Mesenchymal stem cell (in vitro differentiated cells and primary cell): ENCODE data around the gene KLHL21.
A peak's percentile ranks its signal among the peaks of the same experiment; 100 is the strongest.

Source experiments
- DNase-seq: peaks from one replicate; pipeline ENCODE4 v3.0.0-alpha.2; 2013
- H2AFZ ChIP-seq: one replicate; pipeline ENCODE4 v1.6.1; 2013; ENCODE audit warnings: low read depth, mild to moderate bottlenecking, control low read depth, inconsistent platforms, low read length, moderate library complexity
- H2AK5ac ChIP-seq: 2 replicates; pipeline ENCODE4 v1.6.1; 2013; ENCODE audit warnings: low read length, moderate library complexity, mild to moderate bottlenecking, inconsistent platforms; ENCODE audit not compliant: severe bottlenecking
- H2BK120ac ChIP-seq: one replicate; pipeline ENCODE4 v1.6.1; 2013; ENCODE audit warnings: low read depth, mild to moderate bottlenecking, inconsistent platforms, low read length, moderate library complexity
- H2BK12ac ChIP-seq, 2 experiments: one replicate each; pipeline ENCODE4 v1.6.1; 2013; ENCODE audit warnings: inconsistent platforms in 2 of 2, low read length in 2 of 2, mild to moderate bottlenecking in 2 of 2, moderate library complexity in 2 of 2, control low read depth in 1 of 2
- H2BK15ac ChIP-seq: one replicate; pipeline ENCODE4 v1.6.1; 2013; ENCODE audit warnings: mild to moderate bottlenecking, low read depth, inconsistent platforms; ENCODE audit not compliant: poor library complexity, severe bottlenecking
- H2BK5ac ChIP-seq: 2 replicates; pipeline ENCODE4 v1.6.1; 2013; ENCODE audit warnings: low read depth, mild to moderate bottlenecking, low read length, control low read depth, inconsistent platforms; ENCODE audit not compliant: poor library complexity, severe bottlenecking
- H3K14ac ChIP-seq, 2 experiments: one replicate each; pipeline ENCODE4 v1.6.1; 2013; ENCODE audit warnings: inconsistent platforms in 2 of 2, low read length in 2 of 2, control low read depth in 1 of 2, mild to moderate bottlenecking in 1 of 2, moderate library complexity in 1 of 2
- H3K18ac ChIP-seq, 2 experiments: one replicate each; pipeline ENCODE4 v1.6.1; 2013; ENCODE audit warnings: inconsistent platforms in 2 of 2, low read length in 2 of 2, control low read depth in 1 of 2, low read depth in 1 of 2, mild to moderate bottlenecking in 1 of 2
- H3K23ac ChIP-seq, 2 experiments: one replicate each; pipeline ENCODE4 v1.6.1; 2013; ENCODE audit warnings: inconsistent platforms in 2 of 2, low read length in 2 of 2, mild to moderate bottlenecking in 2 of 2, moderate library complexity in 2 of 2, control low read depth in 1 of 2
- H3K27ac ChIP-seq: 2 replicates; pipeline ENCODE4 v1.5.1; 2013; ENCODE audit warnings: mild to moderate bottlenecking, moderate library complexity, low read length, control low read depth, inconsistent platforms; ENCODE audit not compliant: poor library complexity, severe bottlenecking
- H3K27me3 ChIP-seq, 2 experiments: 2 replicates each; pipeline versions ENCODE4 v1.6.1 to v1.7.0; 2013; ENCODE audit warnings: low read length in 2 of 2, mild to moderate bottlenecking in 2 of 2, moderate library complexity in 2 of 2, control low read depth in 1 of 2, inconsistent platforms in 1 of 2; ENCODE audit not compliant: control insufficient read depth in 1 of 2, insufficient read depth in 1 of 2
- H3K36me3 ChIP-seq, 2 experiments: 2 replicates each; pipeline versions ENCODE4 v1.6.1 to v1.7.0; 2013; ENCODE audit warnings: low read length in 2 of 2, control low read depth in 1 of 2, inconsistent platforms in 1 of 2, low read depth in 1 of 2, mild to moderate bottlenecking in 1 of 2; ENCODE audit not compliant: insufficient read depth in 2 of 2, control insufficient read depth in 1 of 2
- H3K4ac ChIP-seq, 2 experiments: one replicate each; pipeline ENCODE4 v1.6.1; 2013; ENCODE audit warnings: inconsistent platforms in 2 of 2, low read length in 2 of 2, mild to moderate bottlenecking in 2 of 2, moderate library complexity in 2 of 2, control low read depth in 1 of 2, low read depth in 1 of 2
- H3K4me1 ChIP-seq: 2 replicates; pipeline ENCODE4 v1.6.1; 2013; ENCODE audit warnings: low read depth, low read length, control low read depth; ENCODE audit not compliant: control insufficient read depth, insufficient read depth
- H3K4me2 ChIP-seq: 2 replicates; pipeline ENCODE4 v1.6.1; 2013; ENCODE audit warnings: low read length, mild to moderate bottlenecking, inconsistent platforms; ENCODE audit not compliant: poor library complexity, severe bottlenecking
- H3K4me3 ChIP-seq, 2 experiments: 2 replicates each; pipeline versions ENCODE4 v1.5.1 to v1.7.0; 2013; ENCODE audit warnings: low read length in 2 of 2, mild to moderate bottlenecking in 2 of 2, control low read depth in 1 of 2, low read depth in 1 of 2; ENCODE audit not compliant: insufficient read depth in 1 of 2
- H3K79me1 ChIP-seq: replicated peaks from 2 replicates; pipeline ENCODE4 v1.6.1; 2013; ENCODE audit warnings: mild to moderate bottlenecking, control low read depth, low read length, inconsistent platforms; ENCODE audit not compliant: poor library complexity, severe bottlenecking
- H3K9ac ChIP-seq: 2 replicates; pipeline ENCODE4 v1.7.0; 2013; ENCODE audit warnings: mild to moderate bottlenecking, low read length, moderate library complexity
- H3K9me3 ChIP-seq: 2 replicates; pipeline ENCODE4 v1.7.0; 2013; ENCODE audit warnings: mild to moderate bottlenecking, low read length; ENCODE audit not compliant: control insufficient read depth
- H4K8ac ChIP-seq: one replicate; pipeline ENCODE4 v1.6.1; 2013; ENCODE audit warnings: inconsistent platforms, mild to moderate bottlenecking, low read length, moderate library complexity
- H4K91ac ChIP-seq: one replicate; pipeline ENCODE4 v1.6.1; 2013; ENCODE audit warnings: mild to moderate bottlenecking, low read length, inconsistent platforms
- WGBS: methylation state at CpG from one replicate; pipeline ENCODE4 v1.1.7; 2013; ENCODE audit warnings: mixed read lengths; 5-methylcytosine and 5-hydroxymethylcytosine counted together

Gene KLHL21

GRCh38 chr1:6572653-6573383 is 29.9 kb downstream of the KLHL21 start:
- 74% methylated on average over 12 of the region's 12 CpGs for WGBS
- Histone ChIP-seq H2BK5ac (no peak overlapping the region), H4K8ac (no peak overlapping the region)

DNA sequence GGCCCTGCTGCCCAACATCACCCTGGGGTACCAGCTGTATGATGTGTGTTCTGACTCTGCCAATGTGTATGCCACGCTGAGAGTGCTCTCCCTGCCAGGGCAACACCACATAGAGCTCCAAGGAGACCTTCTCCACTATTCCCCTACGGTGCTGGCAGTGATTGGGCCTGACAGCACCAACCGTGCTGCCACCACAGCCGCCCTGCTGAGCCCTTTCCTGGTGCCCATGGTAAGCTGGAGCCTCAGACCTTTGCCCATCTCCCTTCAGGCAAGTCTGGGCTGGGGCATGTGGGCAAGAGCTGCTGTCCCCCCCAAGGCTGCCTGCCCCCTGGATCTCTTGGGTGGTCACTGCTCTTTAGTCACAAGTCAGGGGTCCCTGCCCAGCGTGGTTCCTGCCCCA is 31.7 kb downstream of the KLHL21 start:
- H4K8ac ChIP-seq = no peak overlapping the region
- H3K4me1 ChIP-seq = peaks cover 3% of the 10 kb centered on the region
- no peaks in the 10 kb centered on the region for H3K9me3 ChIP-seq
- peak overlapping the region in 1 of 2 experiments; percentile 8 for H2BK12ac ChIP-seq
- H3K18ac ChIP-seq = no peak overlapping the region
- no peak overlapping the region for H4K91ac ChIP-seq
- no peak for DNase-seq
- no peak overlapping the region for H2BK120ac ChIP-seq
- no peak overlapping the region for H2AK5ac ChIP-seq
- no peaks in the 10 kb centered on the region for H3K79me1 ChIP-seq
- H3K4me3 ChIP-seq = no peak overlapping the region
- peak overlapping the region in 1 of 2 experiments; percentile 28 for H3K14ac ChIP-seq
- no peak overlapping the region for H3K4me2 ChIP-seq
- 61% methylated on average over 5 of the region's 5 CpGs for whole genome bisulfite sequencing
- H3K9ac ChIP-seq = no peak overlapping the region
- no peak overlapping the region for H2AFZ ChIP-seq
- H3K23ac ChIP-seq = peak overlapping the region in 1 of 2 experiments; percentile 1
- H2BK5ac ChIP-seq = no peak overlapping the region
- peaks cover 30 to 32% of the 10 kb centered on the region in 2 experiments for H3K27me3 ChIP-seq
- H3K27ac ChIP-seq = no peak overlapping the region
- no peaks in the 10 kb centered on the region for H3K36me3 ChIP-seq
- no peak overlapping the region for H3K4ac ChIP-seq
- no peak overlapping the region for H2BK15ac ChIP-seq

More at GRCh38 chr1:6572653-6573383, 29.9 kb downstream of the KLHL21 start:
- Histone ChIP-seq H3K4me3 (no peak overlapping the region), H3K27ac (no peak overlapping the region), H3K4ac (no peak overlapping the region), H3K4me2 (no peak overlapping the region), H2BK15ac (no peak overlapping the region), H3K18ac (no peak overlapping the region), H3K9me3 (no peaks in the 10 kb centered on the region), H3K36me3 (no peaks in the 10 kb centered on the region), H3K4me1 (peaks cover 3% of the 10 kb centered on the region), H3K27me3 (peaks cover 28% of the 10 kb centered on the region in 2 experiments), H2AFZ (no peak overlapping the region), H4K91ac (no peak overlapping the region), H3K23ac (no peak overlapping the region), H2BK12ac (no peak overlapping the region), H2BK120ac (no peak overlapping the region), H3K14ac (no peak overlapping the region), H3K79me1 (no peaks in the 10 kb centered on the region), H2AK5ac (no peak overlapping the region), H3K9ac (no peak overlapping the region)
- DNase-seq = no peak

DNA sequence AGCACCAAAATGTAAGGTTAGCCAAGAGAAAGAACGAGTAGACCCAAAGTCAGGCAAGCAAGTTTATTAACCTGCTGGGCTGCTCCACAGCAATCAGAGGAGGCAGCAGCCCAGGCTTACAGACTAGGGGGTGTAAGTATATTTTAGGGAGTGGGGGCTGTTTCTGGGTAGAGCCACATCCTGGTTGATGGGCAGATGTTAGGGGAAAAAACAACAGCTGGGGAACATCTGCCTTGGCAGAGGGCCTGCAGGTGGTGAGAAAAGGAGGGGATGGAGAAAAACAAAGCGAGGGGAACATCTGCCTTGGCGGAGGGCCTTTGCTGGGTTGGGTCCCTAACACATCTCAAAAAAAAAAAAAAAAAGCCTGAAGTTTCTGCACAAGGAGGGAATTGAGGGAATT is 32.6 kb downstream of the KLHL21 start:
- peaks cover 39 to 41% of the 10 kb centered on the region in 2 experiments for H3K27me3 ChIP-seq
- no peak overlapping the region for H3K4ac ChIP-seq
- no peak overlapping the region for H3K9ac ChIP-seq
- H3K36me3 ChIP-seq = no peaks in the 10 kb centered on the region
- H3K4me1 ChIP-seq = peaks cover 3% of the 10 kb centered on the region
- no peak overlapping the region for H3K23ac ChIP-seq
- no peak for DNase-seq
- H3K27ac ChIP-seq = no peak overlapping the region
- no peak overlapping the region for H2BK12ac ChIP-seq
- no peaks in the 10 kb centered on the region for H3K9me3 ChIP-seq
- H2AK5ac ChIP-seq = no peak overlapping the region
- no peak overlapping the region for H4K8ac ChIP-seq
- no peak overlapping the region for H3K18ac ChIP-seq
- WGBS = 74% methylated on average over 3 of the region's 3 CpGs
- H2BK5ac ChIP-seq = no peak overlapping the region
- H4K91ac ChIP-seq = no peak overlapping the region
- no peak overlapping the region for H2BK15ac ChIP-seq
- H3K4me3 ChIP-seq = no peak overlapping the region
- no peak overlapping the region for H2BK120ac ChIP-seq
- no peak overlapping the region for H3K14ac ChIP-seq
- H3K4me2 ChIP-seq = no peak overlapping the region
- no peak overlapping the region for H2AFZ ChIP-seq
- no peaks in the 10 kb centered on the region for H3K79me1 ChIP-seq

- Histone ChIP-seq H3K4me1 (no peaks in the 10 kb centered on the region), H3K4me3 (no peak overlapping the region), H4K8ac (no peak overlapping the region), H2AK5ac (no peak overlapping the region), H2BK12ac (no peak overlapping the region), H3K18ac (no peak overlapping the region), H3K27me3 (peaks cover 50 to 51% of the 10 kb centered on the region in 2 experiments), H2BK15ac (no peak overlapping the region), H3K4me2 (no peak overlapping the region), H4K91ac (no peak overlapping the region), H2BK5ac (no peak overlapping the region), H3K9me3 (no peaks in the 10 kb centered on the region), H3K79me1 (no peaks in the 10 kb centered on the region), H3K4ac (no peak overlapping the region), H2AFZ (no peak overlapping the region), H2BK120ac (no peak overlapping the region), H3K23ac (no peak overlapping the region), H3K27ac (no peak overlapping the region), H3K36me3 (no peaks in the 10 kb centered on the region), H3K9ac (no peak overlapping the region), H3K14ac (no peak overlapping the region)
- 95% methylated on average over 11 of the region's 11 CpGs for whole genome bisulfite sequencing
- DNase-seq = no peak
Observed at GRCh38 chr1:6569033-6569432, 33.6 kb downstream of the KLHL21 start.
